IMR-90 (cell line): ENCODE measurements around the gene CLDN2. TPM values are rescaled to one million over a fixed set of nuclear protein-coding genes. Genes with fewer than 3 reads are reported as not detected.

Experiments
- ATAC-seq: fragments of 200-7000 bp; cut with Tn5 transposase; 2 replicates; pipeline ENCODE4 v1.9.1; 2020; ENCODE audit warnings: low read depth, mild to moderate bottlenecking, moderate library complexity
- BruUV-seq: library from RNA; stranded (reverse); fragments of 400-500 nt; replicated peaks from 2 replicates; lab custom pipeline; 2021; lab: Mats Ljungman, UMichigan
- CTCF ChIA-PET: fragments of 300-600 bp; formaldehyde crosslinking; extraction: SDS; loops from one replicate; lab custom pipeline; 2021; ENCODE audit warnings: antibody characterized with exemption; lab: Yijun Ruan, JAX
- POLR2A ChIA-PET: fragments of 300-600 bp; sonication (Branson Sonifier 250); formaldehyde crosslinking; loops from one replicate; lab custom pipeline; 2022; ENCODE audit warnings: antibody characterized with exemption; ENCODE audit not compliant: unreplicated experiment; lab: Charles Lee
- DNase-seq: peaks from one replicate; pipeline ENCODE4 v3.0.0; 2013
- H2AFZ ChIP-seq: replicated peaks from 2 replicates; pipeline ENCODE3; 2013; ENCODE audit warnings: low read length, mild to moderate bottlenecking; ENCODE audit not compliant: poor library complexity
- H2AK5ac ChIP-seq: 2 replicates; pipeline ENCODE4 v1.6.1; 2013; ENCODE audit warnings: low read depth, low read length, inconsistent platforms
- H2AK9ac ChIP-seq: replicated peaks from 2 replicates; pipeline ENCODE3; 2013; ENCODE audit warnings: mild to moderate bottlenecking, low read depth, low read length, moderate library complexity; ENCODE audit not compliant: poor library complexity
- H2BK120ac ChIP-seq: 2 replicates; pipeline ENCODE4 v1.6.1; 2013; ENCODE audit warnings: low read depth, low read length, inconsistent platforms
- H2BK15ac ChIP-seq: 3 replicates; pipeline ENCODE4 v1.6.1; 2013; ENCODE audit warnings: low read depth, low read length, inconsistent platforms
- H2BK20ac ChIP-seq: 2 replicates; pipeline ENCODE4 v1.6.1; 2013; ENCODE audit warnings: low read depth, mild to moderate bottlenecking, inconsistent platforms, low read length, moderate library complexity
- H2BK5ac ChIP-seq: 2 replicates; pipeline ENCODE4 v1.6.1; 2013; ENCODE audit warnings: mild to moderate bottlenecking, low read depth, low read length, inconsistent platforms; ENCODE audit not compliant: poor library complexity, severe bottlenecking
- H3K14ac ChIP-seq: replicated peaks from 2 replicates; pipeline ENCODE4 v1.6.1; 2013; ENCODE audit warnings: low read depth, low read length, inconsistent platforms
- H3K18ac ChIP-seq: 2 replicates; pipeline ENCODE4 v1.6.1; 2013; ENCODE audit warnings: low read depth, low read length, control low read depth
- H3K23ac ChIP-seq: 2 replicates; pipeline ENCODE4 v1.6.1; 2013; ENCODE audit warnings: low read depth, low read length, inconsistent platforms
- H3K27ac ChIP-seq: 2 replicates; pipeline ENCODE4 v1.5.1; 2013; ENCODE audit warnings: mild to moderate bottlenecking, control low read depth, low read length; ENCODE audit not compliant: insufficient read depth
- H3K27me3 ChIP-seq: 2 replicates; pipeline ENCODE4 v1.6.1; 2013; ENCODE audit warnings: low read length; ENCODE audit not compliant: control insufficient read depth, insufficient read depth
- H3K36me3 ChIP-seq: 2 replicates; pipeline ENCODE4 v1.6.1; 2013; ENCODE audit warnings: low read length, mixed read lengths; ENCODE audit not compliant: control insufficient read depth, insufficient read depth
- H3K4ac ChIP-seq: 2 replicates; pipeline ENCODE4 v1.6.1; 2013; ENCODE audit warnings: low read depth, low read length, inconsistent platforms
- H3K4me1 ChIP-seq: 2 replicates; pipeline ENCODE4 v1.6.1; 2013; ENCODE audit warnings: low read length, mixed read lengths; ENCODE audit not compliant: control insufficient read depth, insufficient read depth
- H3K4me2 ChIP-seq: 2 replicates; pipeline ENCODE4 v1.6.1; 2013; ENCODE audit warnings: low read depth, mild to moderate bottlenecking, control low read depth, low read length, moderate library complexity
- H3K4me3 ChIP-seq: 2 replicates; pipeline ENCODE4 v1.5.1; 2013; ENCODE audit warnings: low read depth, mild to moderate bottlenecking, control low read depth, low read length, moderate library complexity; ENCODE audit not compliant: insufficient read depth
- H3K56ac ChIP-seq: 2 replicates; pipeline ENCODE4 v1.6.1; 2013; ENCODE audit warnings: low read length, inconsistent platforms; ENCODE audit not compliant: insufficient read depth; ENCODE audit errors: extremely low read depth
- H3K79me1 ChIP-seq, 2 experiments: 2 replicates each; pipeline ENCODE4 v1.6.1; 2013; ENCODE audit warnings: low read length in 2 of 2, inconsistent platforms in 1 of 2, low read depth in 1 of 2
- H3K9ac ChIP-seq: 2 replicates; pipeline ENCODE4 v1.6.1; 2013; ENCODE audit warnings: low read depth, low read length, control low read depth
- H3K9me1 ChIP-seq: 2 replicates; pipeline ENCODE4 v1.6.1; 2013; ENCODE audit warnings: low read length, inconsistent platforms; ENCODE audit not compliant: insufficient read depth
- H3K9me3 ChIP-seq: 2 replicates; pipeline ENCODE4 v1.6.1; 2013; ENCODE audit warnings: low read length; ENCODE audit not compliant: control insufficient read depth, insufficient read depth
- H4K20me1 ChIP-seq: 2 replicates; pipeline ENCODE4 v1.6.1; 2013; ENCODE audit warnings: low read length, inconsistent platforms; ENCODE audit not compliant: insufficient read depth
- H4K5ac ChIP-seq: 2 replicates; pipeline ENCODE4 v1.6.1; 2013; ENCODE audit warnings: mild to moderate bottlenecking, low read depth, low read length, control low read depth
- H4K8ac ChIP-seq, 2 experiments: 2 replicates each; pipeline ENCODE4 v1.6.1; 2013; ENCODE audit warnings: low read depth in 2 of 2, low read length in 2 of 2, control low read depth in 1 of 2, inconsistent platforms in 1 of 2
- H4K91ac ChIP-seq: 2 replicates; pipeline ENCODE4 v1.6.1; 2013; ENCODE audit warnings: low read depth, low read length, inconsistent platforms; ENCODE audit not compliant: insufficient read depth
- BHLHE40 ChIP-seq: fragments of 150-350 bp; IDR thresholded peaks from 2 replicates; pipeline ENCODE4 v1.6.1; 2016; ENCODE audit warnings: mild to moderate bottlenecking, low read depth, low read length
- CEBPB ChIP-seq: IDR thresholded peaks from 2 replicates; pipeline ENCODE4 v1.6.1; 2012; ENCODE audit warnings: low read depth, low read length, improper control_type of control experiment
- CHD1 ChIP-seq: IDR thresholded peaks from 2 replicates; pipeline ENCODE4 v1.6.1; 2012; ENCODE audit warnings: low read depth, low read length, improper control_type of control experiment
- CTCF ChIP-seq: conservative IDR thresholded peaks from 2 replicates; pipeline ENCODE4 v1.5.1; 2012; ENCODE audit warnings: mild to moderate bottlenecking, low read depth, low read length, improper control_type of control experiment
- ELK1 ChIP-seq: fragments of 150-350 bp; IDR thresholded peaks from 2 replicates; pipeline ENCODE4 v1.6.1; 2016; ENCODE audit warnings: low read depth, mild to moderate bottlenecking, low read length, moderate library complexity, borderline replicate concordance
- FOS ChIP-seq: fragments of 150-350 bp; IDR thresholded peaks from 2 replicates; pipeline ENCODE4 v1.6.1; 2016; ENCODE audit warnings: low read depth, low read length
- MAFK ChIP-seq: IDR thresholded peaks from 2 replicates; pipeline ENCODE4 v1.6.1; 2012; ENCODE audit warnings: low read depth, low read length, improper control_type of control experiment
- MAZ ChIP-seq: IDR thresholded peaks from 2 replicates; pipeline ENCODE4 v1.6.1; 2012; ENCODE audit warnings: low read depth, mild to moderate bottlenecking, low read length, improper control_type of control experiment, moderate library complexity, borderline replicate concordance
- NFE2L2 ChIP-seq: fragments of 150-350 bp; IDR thresholded peaks from 2 replicates; pipeline ENCODE4 v1.6.1; 2016; ENCODE audit warnings: low read depth, mild to moderate bottlenecking, low read length
- RAD21 ChIP-seq: IDR thresholded peaks from 2 replicates; pipeline ENCODE4 v1.6.1; 2012; ENCODE audit warnings: low read length, improper control_type of control experiment
- RCOR1 ChIP-seq: IDR thresholded peaks from 2 replicates; pipeline ENCODE4 v1.6.1; 2012; ENCODE audit warnings: mild to moderate bottlenecking, low read length, improper control_type of control experiment; ENCODE audit not compliant: insufficient replicate concordance
- RFX5 ChIP-seq: IDR thresholded peaks from 2 replicates; pipeline ENCODE4 v1.8.0; 2012; ENCODE audit warnings: low read depth, mild to moderate bottlenecking, low read length, moderate library complexity
- SMC3 ChIP-seq: fragments of 150-350 bp; IDR thresholded peaks from 2 replicates; pipeline ENCODE4 v1.6.1; 2016; ENCODE audit warnings: low read depth, mild to moderate bottlenecking, antibody characterized with exemption, low read length, moderate library complexity
- WGBS, 2 experiments: methylation state at CpG; one replicate each; pipeline versions ENCODE4 v1.1.5 to v1.1.7; 2013; ENCODE audit warnings: missing lambda C conversion rate in 2 of 2; ENCODE audit not compliant: insufficient read length in 1 of 2; ENCODE audit errors: extremely low coverage in 2 of 2; 5-methylcytosine and 5-hydroxymethylcytosine counted together
- dilution Hi-C: fragments of 300-500 bp; cut with HindIII; formaldehyde crosslinking; loops from one replicate; pipeline ENCODE4 v1.14.3; 2018; ENCODE audit warnings: low sequenced_read_pairs; ENCODE audit not compliant: unreplicated experiment
- in situ Hi-C: fragments of 300-500 bp; cut with MboI; formaldehyde crosslinking; loops from 3 replicates; pipeline ENCODE4 v1.14.3; 2019; ENCODE audit warnings: low sequenced_read_pairs, inconsistent platforms, mixed read lengths
- intact Hi-C: fragments of 100-400 bp; cut with micrococcal nuclease; formaldehyde crosslinking; loops from 2 replicates; pipeline ENCODE4 v1.10.0; 2022
- polyA plus RNA-seq, 3 experiments: library from polyadenylated mRNA; depleted of rRNA; stranded (reverse); fragments of >200 nt; gene quantifications; 2 replicates each; pipeline ENCODE4 v1.2.3, GENCODE V29; 2012; ENCODE audit warnings: low replicate concordance in 1 of 3
- total RNA-seq: library from RNA; depleted of rRNA; stranded (reverse); fragments of >200 nt; gene quantifications from 2 replicates; pipeline ENCODE4 v1.2.3, GENCODE V29; 2012

Gene CLDN2
- total and polyA plus RNA-seq, 2 of the 4 experiments (the other 2 are of a cell fraction), result 0.03 TPM; not detected in 1

- no peak overlapping the region for H4K5ac ChIP-seq
- no peak overlapping the region for H3K4me3 ChIP-seq
- BruUV-seq, result no TSS peak
- H4K8ac ChIP-seq, result no peak overlapping the region
- peaks cover 1% of the 10 kb centered on the region; the same call in 1 of the 2 replicates for H3K36me3 ChIP-seq
- H3K9me3 ChIP-seq, result no peaks in the 10 kb centered on the region
- in situ Hi-C loops (no loop called here), dilution Hi-C loops (no loop called here), intact Hi-C loops (no loop called here)
- no peak overlapping the region for H3K23ac ChIP-seq
- ChIA-PET POLR2A (no interaction called here), CTCF (no interaction called here)
- H2BK5ac ChIP-seq, result no peak overlapping the region
- H3K4me2 ChIP-seq, result no peak overlapping the region
- H3K27me3 ChIP-seq, result peaks cover 6% of the 10 kb centered on the region; the same call in 1 of the 2 replicates
- no peak overlapping the region for H3K9ac ChIP-seq
- H3K4me1 ChIP-seq, result peaks cover 10% of the 10 kb centered on the region
- no CpG with 5 or more reads among the region's 1 CpG for WGBS, 2 experiments
- H2AK9ac ChIP-seq, result no peak overlapping the region
- peaks cover 7% of the 10 kb centered on the region; the same call in 1 of the 2 replicates for H3K9me1 ChIP-seq
- H2BK20ac ChIP-seq, result no peak overlapping the region
- H4K20me1 ChIP-seq, result no peaks in the 10 kb centered on the region; the same call in 1 of the 2 replicates
- H3K18ac ChIP-seq, result no peak overlapping the region
- H2AK5ac ChIP-seq, result no peak overlapping the region
- no peaks in the 10 kb centered on the region for H3K79me1 ChIP-seq
- ATAC-seq, result no peak
- no peak overlapping the region for H2BK120ac ChIP-seq
- TF ChIP-seq ELK1 (no peak), CHD1 (no peak), CEBPB (no peak), MAFK (no peak), FOS (no peak), NFE2L2 (no peak), SMC3 (no peak), CTCF (no peak), RFX5 (no peak), RCOR1 (no peak), MAZ (no peak), BHLHE40 (no peak), RAD21 (no peak)
- no peak for DNase-seq
- H4K91ac ChIP-seq, result no peak overlapping the region
- H3K27ac ChIP-seq, result no peak overlapping the region
- H3K4ac ChIP-seq, result no peak overlapping the region
- H2BK15ac ChIP-seq, result no peak overlapping the region
- no peak overlapping the region for H3K56ac ChIP-seq
- no peak overlapping the region for H2AFZ ChIP-seq
- H3K14ac ChIP-seq, result no peak overlapping the region
These were observed 16.0 kb downstream of the CLDN2 start for GRCh38 chrX:106936246-106936645.
